Mesendoderm (in vitro differentiated cells): ENCODE data around the gene UBE2M.

Source experiments
- DNase-seq: peaks from one replicate; pipeline ENCODE4 v3.0.0; 2013
- H2AK5ac ChIP-seq: 2 replicates; pipeline ENCODE4 v1.6.1; 2013; ENCODE audit warnings: low read length, inconsistent platforms
- H2BK120ac ChIP-seq: 2 replicates; pipeline ENCODE4 v1.6.1; 2013; ENCODE audit warnings: low read depth, mild to moderate bottlenecking, low read length, moderate library complexity, mixed read lengths
- H2BK15ac ChIP-seq: replicated peaks from 2 replicates; pipeline ENCODE4 v1.6.1; 2013; ENCODE audit warnings: low read depth, mild to moderate bottlenecking, moderate library complexity
- H2BK5ac ChIP-seq: 2 replicates; pipeline ENCODE4 v1.6.1; 2013; ENCODE audit warnings: low read length, inconsistent platforms
- H3K18ac ChIP-seq: 2 replicates; pipeline ENCODE4 v1.6.1; 2013; ENCODE audit warnings: mild to moderate bottlenecking, low read length, mixed read lengths
- H3K23ac ChIP-seq: one replicate; pipeline ENCODE4 v1.6.1; 2013; ENCODE audit warnings: low read length
- H3K27ac ChIP-seq: 2 replicates; pipeline ENCODE4 v1.5.1; 2013; ENCODE audit warnings: low read depth, mild to moderate bottlenecking, inconsistent platforms, low read length, moderate library complexity
- H3K27me3 ChIP-seq: 2 replicates; pipeline ENCODE4 v1.6.1; 2013; ENCODE audit warnings: low read length, control low read depth, mild to moderate bottlenecking, inconsistent platforms; ENCODE audit not compliant: insufficient read depth, poor library complexity
- H3K36me3 ChIP-seq: 2 replicates; pipeline ENCODE4 v1.6.1; 2013; ENCODE audit warnings: low read length, inconsistent platforms; ENCODE audit not compliant: control insufficient read depth, insufficient read depth
- H3K4ac ChIP-seq: one replicate; pipeline ENCODE4 v1.6.1; 2013; ENCODE audit warnings: low read depth, mild to moderate bottlenecking, low read length, moderate library complexity
- H3K4me1 ChIP-seq: 2 replicates; pipeline ENCODE4 v1.6.1; 2013; ENCODE audit warnings: low read depth, low read length, inconsistent platforms; ENCODE audit not compliant: control insufficient read depth
- H3K4me2 ChIP-seq: 2 replicates; pipeline ENCODE4 v1.6.1; 2013; ENCODE audit warnings: low read length
- H3K4me3 ChIP-seq: 2 replicates; pipeline ENCODE4 v1.5.1; 2013; ENCODE audit warnings: mild to moderate bottlenecking, low read length
- H3K56ac ChIP-seq: one replicate; pipeline ENCODE4 v1.6.1; 2013; ENCODE audit warnings: low read length
- H3K79me1 ChIP-seq: 2 replicates; pipeline ENCODE4 v1.6.1; 2013; ENCODE audit warnings: low read length, inconsistent platforms
- H3K79me2 ChIP-seq: 2 replicates; pipeline ENCODE4 v1.6.1; 2013; ENCODE audit warnings: mild to moderate bottlenecking, low read length; ENCODE audit not compliant: control insufficient read depth, insufficient read depth
- H3K9ac ChIP-seq: 2 replicates; pipeline ENCODE4 v1.6.1; 2013; ENCODE audit warnings: low read length, inconsistent platforms
- H4K5ac ChIP-seq: one replicate; pipeline ENCODE4 v1.6.1; 2013; ENCODE audit warnings: low read length
- H4K8ac ChIP-seq: one replicate; pipeline ENCODE4 v1.6.1; 2013; ENCODE audit warnings: low read depth, mild to moderate bottlenecking, control low read depth, low read length, moderate library complexity
- WGBS: extraction: QIAGEN DNeasy Blood & Tissue Kit; methylation state at CpG from one replicate; pipeline ENCODE4 v1.1.7; 2013; ENCODE audit warnings: low lambda C conversion rate, missing lambda C conversion rate; ENCODE audit not compliant: insufficient coverage; ENCODE audit errors: extremely low coverage; 5-methylcytosine and 5-hydroxymethylcytosine counted together

The UBE2M gene

GRCh38 chr19:58519355-58520256 lies 38.8 kb downstream of the UBE2M start, which contains the start of gene ZBTB45:
TSS of gene ZBTB45 (minus strand) at chr19:58519810. CDS start at chr19:58517673, 2,137 bp downstream.
- H2BK120ac ChIP-seq: peak within 1 kb of the TSS; percentile 8
- peak within 1 kb of the TSS; percentile 62 for H3K4me3 ChIP-seq
- H3K9ac ChIP-seq: peak within 1 kb of the TSS; percentile 90
- H3K79me2 ChIP-seq: peaks cover 14% of the 10 kb centered on the region
- peaks cover 5% of the 10 kb centered on the region for H3K36me3 ChIP-seq
- no CpG with 5 or more reads among the region's 87 CpGs for WGBS
- H3K27ac ChIP-seq: peak within 1 kb of the TSS; percentile 95
- peak within 1 kb of the TSS; percentile 75 for H3K18ac ChIP-seq
- no peaks in the 10 kb centered on the region for H3K27me3 ChIP-seq
- H2BK5ac ChIP-seq: peak within 1 kb of the TSS; percentile 80
- no peak within 1 kb of the TSS for H2BK15ac ChIP-seq
- H3K4me1 ChIP-seq: peaks cover 7% of the 10 kb centered on the region
- peak; percentile 98 for DNase-seq
- peak within 1 kb of the TSS; percentile 54 for H2AK5ac ChIP-seq
- peak within 1 kb of the TSS; percentile 43 for H4K8ac ChIP-seq
- peak within 1 kb of the TSS; percentile 86 for H3K4ac ChIP-seq
- H3K56ac ChIP-seq: peak within 1 kb of the TSS; percentile 97
- peak within 1 kb of the TSS; percentile 56 for H3K23ac ChIP-seq
- H3K79me1 ChIP-seq: peaks cover 18% of the 10 kb centered on the region
- peak within 1 kb of the TSS; percentile 93 for H3K4me2 ChIP-seq
- H4K5ac ChIP-seq: peak within 1 kb of the TSS; percentile 60

GRCh38 chr19:58519087-58519354 lies 39.4 kb downstream of the UBE2M start:
- no CpG with 5 or more reads among the region's 14 CpGs for WGBS
- Histone ChIP-seq H3K79me2 (peaks cover 18% of the 10 kb centered on the region), H3K27ac (peak overlapping the region; percentile 95), H3K4me2 (peak overlapping the region; percentile 91), H4K5ac (no peak overlapping the region), H4K8ac (peak overlapping the region; percentile 43), H2BK120ac (peak overlapping the region; percentile 8), H2AK5ac (no peak overlapping the region), H3K4ac (peak overlapping the region; percentile 86), H2BK15ac (no peak overlapping the region), H3K56ac (peak overlapping the region; percentile 97), H3K9ac (peak overlapping the region; percentile 90), H3K27me3 (no peaks in the 10 kb centered on the region), H3K23ac (peak overlapping the region; percentile 7), H3K36me3 (peaks cover 5% of the 10 kb centered on the region), H2BK5ac (no peak overlapping the region), H3K4me1 (peaks cover 11% of the 10 kb centered on the region), H3K4me3 (peak overlapping the region; percentile 62), H3K18ac (peak overlapping the region; percentile 75), H3K79me1 (peaks cover 21% of the 10 kb centered on the region)
- peak; percentile 89 for DNase-seq

GRCh38 chr19:58518256-58519086 lies 39.9 kb downstream of the UBE2M start:
- Histone ChIP-seq H3K79me2 (peaks cover 18% of the 10 kb centered on the region), H3K79me1 (peaks cover 21% of the 10 kb centered on the region), H3K4me2 (peak overlapping the region; percentile 91), H3K56ac (peak overlapping the region; percentile 97), H3K4me3 (peak overlapping the region; percentile 62), H2AK5ac (peak overlapping the region; percentile 54), H3K36me3 (peaks cover 5% of the 10 kb centered on the region), H3K18ac (peak overlapping the region; percentile 13), H3K9ac (peak overlapping the region; percentile 90), H4K8ac (no peak overlapping the region), H4K5ac (no peak overlapping the region), H3K27me3 (no peaks in the 10 kb centered on the region), H3K4me1 (peaks cover 11% of the 10 kb centered on the region), H2BK15ac (no peak overlapping the region), H3K27ac (peak overlapping the region; percentile 95), H2BK120ac (no peak overlapping the region), H3K4ac (peak overlapping the region; percentile 86), H2BK5ac (no peak overlapping the region), H3K23ac (peak overlapping the region; percentile 7)
- no peak for DNase-seq
- WGBS: no CpG with 5 or more reads among the region's 22 CpGs

- WGBS: no CpG with 5 or more reads among the region's 65 CpGs
- Histone ChIP-seq H3K79me2 (peaks cover 18% of the 10 kb centered on the region), H3K36me3 (peaks cover 5% of the 10 kb centered on the region), H2BK5ac (no peak overlapping the region), H3K9ac (no peak overlapping the region), H3K27me3 (no peaks in the 10 kb centered on the region), H3K79me1 (peaks cover 21% of the 10 kb centered on the region), H3K4me2 (no peak overlapping the region), H2BK15ac (no peak overlapping the region), H3K4me3 (no peak overlapping the region), H4K8ac (no peak overlapping the region), H3K18ac (no peak overlapping the region), H4K5ac (no peak overlapping the region), H3K4me1 (peaks cover 11% of the 10 kb centered on the region), H3K27ac (no peak overlapping the region), H2BK120ac (no peak overlapping the region), H3K23ac (no peak overlapping the region), H3K56ac (no peak overlapping the region), H3K4ac (no peak overlapping the region), H2AK5ac (no peak overlapping the region)
- DNase-seq: no peak
Measured at GRCh38 chr19:58516964-58517833, 41.2 kb downstream of the UBE2M start.

- Histone ChIP-seq H3K23ac (no peak overlapping the region), H3K4me1 (peaks cover 11% of the 10 kb centered on the region), H3K36me3 (peaks cover 5% of the 10 kb centered on the region), H3K4ac (no peak overlapping the region), H4K5ac (no peak overlapping the region), H3K27ac (no peak overlapping the region), H2BK120ac (no peak overlapping the region), H2BK15ac (no peak overlapping the region), H3K27me3 (no peaks in the 10 kb centered on the region), H2BK5ac (no peak overlapping the region), H3K79me1 (peaks cover 21% of the 10 kb centered on the region), H3K9ac (peak overlapping the region; percentile 44), H3K79me2 (peaks cover 18% of the 10 kb centered on the region), H3K4me2 (no peak overlapping the region), H4K8ac (no peak overlapping the region), H3K18ac (no peak overlapping the region), H2AK5ac (no peak overlapping the region), H3K56ac (peak overlapping the region; percentile 70), H3K4me3 (no peak overlapping the region)
- no CpG with 5 or more reads among the region's 25 CpGs for WGBS
- no peak for DNase-seq
Measured at GRCh38 chr19:58516246-58516836, 42.1 kb downstream of the UBE2M start.
